HepG2 (cell line): ENCODE measurements around the gene NSUN2. TPM values are rescaled to one million over a fixed set of nuclear protein-coding genes. Genes with fewer than 3 reads are reported as not detected.
A peak's percentile ranks its signal among the peaks of the same experiment; 100 is the strongest.

Experiments
- ATAC-seq: fragments of 200-7000 bp; cut with Tn5 transposase; 3 replicates; pipeline ENCODE4 v1.9.1; 2020; ENCODE audit warnings: mild to moderate bottlenecking, moderate library complexity
- Bru-seq: library from RNA; stranded (reverse); fragments of 400-500 nt; gene quantifications from one replicate; lab custom pipeline; 2021; lab: Mats Ljungman, UMichigan
- BruChase-seq, 2 experiments: library from RNA; stranded (reverse); fragments of 400-500 nt; gene quantifications; one replicate each; lab custom pipeline; 2021; lab: Mats Ljungman, UMichigan
- BruUV-seq: library from RNA; stranded (reverse); fragments of 400-500 nt; replicated peaks from 2 replicates; lab custom pipeline; 2021; lab: Mats Ljungman, UMichigan
- CTCF ChIA-PET: fragments of 300-600 bp; formaldehyde crosslinking; extraction: SDS; loops from one replicate; lab custom pipeline; 2021; ENCODE audit warnings: low total read pairs, inconsistent platforms, low intra/inter-chr PET ratio; lab: Yijun Ruan, JAX
- POLR2A ChIA-PET: fragments of 350-600 bp; sonication (Branson Sonifier 250); formaldehyde crosslinking; loops from one replicate; lab custom pipeline; 2020; ENCODE audit warnings: antibody characterized with exemption, inconsistent platforms; lab: Yijun Ruan, JAX
- DNase-seq: peaks from one replicate; pipeline ENCODE4 v3.0.0-alpha.2; 2015; ENCODE audit warnings: low spot score
- FAIRE-seq: peaks from 3 replicates; lab custom pipeline; 2011; peaks lifted over from hg19 to GRCh38; lab: Jason Lieb, UNC
- H2AFZ ChIP-seq: one replicate; pipeline ENCODE4 v1.6.1; 2011; ENCODE audit warnings: low read length, inconsistent platforms
- H3K27ac ChIP-seq: fragments of 300-600 bp; 3 replicates; pipeline ENCODE4 v1.8.0; 2011; ENCODE audit warnings: mixed run types, mild to moderate bottlenecking, mixed read lengths, low read length, inconsistent platforms; ENCODE audit not compliant: insufficient read depth; ENCODE audit errors: extremely low read length
- H3K27me3 ChIP-seq, 2 experiments: fragments of 200-600 bp in 1 of 2; 2 replicates in 1 of 2; 3 replicates in 1 of 2; pipeline versions ENCODE4 v1.6.0 to v1.8.0; 2011; ENCODE audit warnings: low read length in 2 of 2, mild to moderate bottlenecking in 2 of 2, moderate library complexity in 2 of 2, inconsistent platforms in 1 of 2; ENCODE audit not compliant: insufficient read depth in 2 of 2, control insufficient read depth in 1 of 2
- H3K36me3 ChIP-seq, 2 experiments: fragments of 200-600 bp in 1 of 2; replicated peaks in 1 of 2; 2 replicates in 1 of 2; 3 replicates in 1 of 2; pipeline versions ENCODE4 v1.5.1 to v1.8.0; 2011; ENCODE audit warnings: low read length in 2 of 2, inconsistent platforms in 1 of 2; ENCODE audit not compliant: insufficient read depth in 2 of 2, control insufficient read depth in 1 of 2
- H3K4me1 ChIP-seq: 2 replicates; pipeline ENCODE4 v1.5.1; 2012; ENCODE audit warnings: low read length, inconsistent platforms; ENCODE audit not compliant: insufficient read depth
- H3K4me2 ChIP-seq: 2 replicates; pipeline ENCODE4 v1.6.0; 2011; ENCODE audit warnings: low read depth, low read length, inconsistent platforms
- H3K4me3 ChIP-seq, 3 experiments: fragments of 200-600 bp in 1 of 3; sonication (generic), shearing (Covaris generic) in 1 of 3; replicated peaks in 1 of 3; 2 replicates each; pipeline ENCODE4 v1.5.1; 2011 to 2016; ENCODE audit warnings: low read length in 3 of 3, inconsistent platforms in 2 of 3, low read depth in 2 of 3, mild to moderate bottlenecking in 2 of 3, control low read depth in 1 of 3, mixed read lengths in 1 of 3; ENCODE audit not compliant: insufficient read depth in 1 of 3
- H3K79me2 ChIP-seq: one replicate; pipeline ENCODE4 v1.6.1; 2011; ENCODE audit warnings: low read length, inconsistent platforms; ENCODE audit not compliant: insufficient read depth
- H3K9ac ChIP-seq: 2 replicates; pipeline ENCODE4 v1.6.0; 2011; ENCODE audit warnings: mild to moderate bottlenecking, low read depth, low read length, inconsistent platforms; ENCODE audit not compliant: insufficient read depth
- H3K9me3 ChIP-seq: 2 replicates; pipeline ENCODE4 v1.5.1; 2012; ENCODE audit warnings: mild to moderate bottlenecking, low read length
- H4K20me1 ChIP-seq: 2 replicates; pipeline ENCODE4 v1.6.0; 2011; ENCODE audit warnings: inconsistent platforms, mild to moderate bottlenecking, low read length, moderate library complexity; ENCODE audit not compliant: insufficient read depth
- DNMT3B ChIP-seq: conservative IDR thresholded peaks from 2 replicates; pipeline ENCODE4 v1.6.1; 2016; ENCODE audit warnings: missing biosample characterization, control low read depth
- FOXK1 ChIP-seq: sonication (generic); formaldehyde crosslinking; IDR thresholded peaks from 2 replicates; pipeline ENCODE4 v1.4.0; 2020; ENCODE audit warnings: low read depth, missing genetic modification reagents, borderline replicate concordance
- GABPB1 ChIP-seq: IDR thresholded peaks from 2 replicates; pipeline ENCODE4 v1.6.1; 2016; ENCODE audit warnings: mild to moderate bottlenecking, missing genetic modification reagents, moderate library complexity, missing compliant biosample characterization
- KDM2A ChIP-seq: sonication (generic); formaldehyde crosslinking; IDR thresholded peaks from 2 replicates; pipeline ENCODE4 v1.4.0; 2020; ENCODE audit warnings: low read depth, missing genetic modification reagents, borderline replicate concordance
- MXD1 ChIP-seq: sonication (generic); formaldehyde crosslinking; IDR thresholded peaks from 2 replicates; pipeline ENCODE4 v1.4.0; 2020; ENCODE audit warnings: mild to moderate bottlenecking, missing genetic modification reagents
- SP140L ChIP-seq: sonication (generic); formaldehyde crosslinking; IDR thresholded peaks from 2 replicates; pipeline ENCODE4 v1.4.0; 2020; ENCODE audit warnings: missing genetic modification reagents, borderline replicate concordance
- ZNF18 ChIP-seq: sonication (generic); formaldehyde crosslinking; IDR thresholded peaks from 2 replicates; pipeline ENCODE4 v1.8.0; 2022; ENCODE audit warnings: mild to moderate bottlenecking, missing genetic modification reagents; ENCODE audit not compliant: insufficient replicate concordance
- ZNF687 ChIP-seq: sonication (generic); formaldehyde crosslinking; IDR thresholded peaks from 2 replicates; pipeline ENCODE4 v1.5.1; 2020; ENCODE audit warnings: mild to moderate bottlenecking, missing genetic modification reagents, moderate library complexity
- ZNF713 ChIP-seq: sonication (generic); formaldehyde crosslinking; IDR thresholded peaks from 2 replicates; pipeline ENCODE4 v1.4.0; 2020; ENCODE audit warnings: mild to moderate bottlenecking, missing genetic modification reagents
- ZSCAN29 ChIP-seq: sonication (generic); formaldehyde crosslinking; conservative IDR thresholded peaks from 2 replicates; pipeline ENCODE4 v1.4.0; 2020; ENCODE audit warnings: mild to moderate bottlenecking, missing genetic modification reagents
- WGBS: methylation state at CpG from one replicate; pipeline ENCODE4 v1.1.6; 2017; ENCODE audit warnings: low lambda C conversion rate; 5-methylcytosine and 5-hydroxymethylcytosine counted together
- in situ Hi-C: cut with HindIII; loops from 2 replicates; pipeline ENCODE4 v1.10.0; 2017; ENCODE audit warnings: low pct_unique_long_range_greater_than_20kb; ENCODE audit not compliant: extremely low pct_ligation_motif_present
- intact Hi-C: fragments of 100-400 bp; cut with micrococcal nuclease; formaldehyde crosslinking; loops from one replicate; pipeline ENCODE4 v1.10.0; 2022; ENCODE audit not compliant: unreplicated experiment
- long read RNA-seq, 2 experiments: library from RNA in 1 of 2; library from polyadenylated mRNA in 1 of 2; stranded (forward) in 1 of 2; unstranded in 1 of 2; transcript quantifications; one replicate each; pipeline ENCODE4 v2.0.0, GENCODE V29; 2019 to 2022
- polyA minus RNA-seq, 3 experiments: library from RNA; depleted of rRNA, polyadenylated mRNA; stranded (reverse); fragments of >200 nt; gene quantifications; 2 replicates each; pipeline ENCODE4 v1.2.3, GENCODE V29; 2011; ENCODE audit warnings: low replicate concordance in 1 of 3
- polyA plus RNA-seq, 8 experiments: library from polyadenylated mRNA; depleted of rRNA in 3 of 8; stranded (reverse) in 7 of 8; unstranded in 1 of 8; fragments of >200 nt; fragmentation: Illumina TruSeq in 4 of 8; extraction: Trizol in 4 of 8; gene quantifications; 2 replicates each; pipeline versions ENCODE4 v1.2.1 to v1.2.3, GENCODE V29; 2011 to 2016; ENCODE audit warnings: low read depth in 4 of 8, missing spikeins in 1 of 8, mixed read lengths in 1 of 8; ENCODE audit not compliant: insufficient read depth in 1 of 8
- total RNA-seq, 5 experiments: library from RNA; depleted of rRNA; stranded (reverse); fragments of >200 nt; fragmentation: Illumina TruSeq; extraction: Trizol; gene quantifications; 2 replicates each; pipeline ENCODE4 v1.2.3, GENCODE V29; 2016; ENCODE audit warnings: low read depth in 1 of 5

NSUN2 gene
- total RNA-seq (2016; rRNA removed; fragmentation: Illumina TruSeq; extraction: Trizol): 69.1 and 71.4 TPM in 2 replicates
- total RNA-seq (2016; cell fraction: cytosol; rRNA removed; fragmentation: Illumina TruSeq; extraction: Trizol; ENCODE audit: low read depth): 12.3 and 15.9 TPM in 2 replicates
- 58.5 and 66.7 TPM in 2 replicates for total RNA-seq (2016; cell fraction: insoluble cytoplasmic fraction; rRNA removed; fragmentation: Illumina TruSeq; extraction: Trizol)
- total RNA-seq (2016; cell fraction: membrane; rRNA removed; fragmentation: Illumina TruSeq; extraction: Trizol): 16.2 and 18.1 TPM in 2 replicates
- 50.6 and 60.7 TPM in 2 replicates for total RNA-seq (2016; cell fraction: nucleus; rRNA removed; fragmentation: Illumina TruSeq; extraction: Trizol)
- 51.7 and 52.1 TPM in 2 replicates for polyA plus RNA-seq (2011; rRNA removed)
- 24.9 and 27.2 TPM in 2 replicates for polyA plus RNA-seq (2011; cell fraction: cytosol; rRNA removed)
- 138 and 148 TPM in 2 replicates for polyA plus RNA-seq (2011; cell fraction: nucleus; rRNA removed)
- polyA plus RNA-seq (2012): 44.6 and 48.0 TPM in 2 replicates
- polyA plus RNA-seq (2016; cell fraction: cytosol; fragmentation: Illumina TruSeq; extraction: Trizol; ENCODE audit: low read depth): 2.3 and 3.1 TPM in 2 replicates
- polyA plus RNA-seq (2016; cell fraction: insoluble cytoplasmic fraction; fragmentation: Illumina TruSeq; extraction: Trizol; ENCODE audit: low read depth): 59.3 and 62.8 TPM in 2 replicates
- 7.1 and 8.4 TPM in 2 replicates for polyA plus RNA-seq (2016; cell fraction: membrane; fragmentation: Illumina TruSeq; extraction: Trizol; ENCODE audit: low read depth)
- polyA plus RNA-seq (2016; cell fraction: nucleus; fragmentation: Illumina TruSeq; extraction: Trizol; ENCODE audit: insufficient read depth, low read depth): 140 and 147 TPM in 2 replicates
- polyA minus RNA-seq (2011; rRNA and poly(A)+ RNA removed; ENCODE audit: low replicate concordance): 25.9 and 113 TPM in 2 replicates
- 17.2 and 20.0 TPM in 2 replicates for polyA minus RNA-seq (2011; cell fraction: cytosol; rRNA and poly(A)+ RNA removed)
- polyA minus RNA-seq (2011; cell fraction: nucleus; rRNA and poly(A)+ RNA removed): 82.3 and 82.4 TPM in 2 replicates
- percentile 93 among the genes with signal in this experiment for Bru-seq, nascent RNA
- percentile 96 among the genes with signal in this experiment for BruChase-seq, experiment 1, labeled RNA remaining after a 6-hour chase
- percentile 95 among the genes with signal in this experiment for BruChase-seq, experiment 2, labeled RNA remaining after a 2-hour chase
- long read RNA-seq, experiment 1, transcript NSUN2-201 (19 exons, 3,303 nt): major isoform, 22 of 40 reads
- long read RNA-seq, experiment 1, partial matches to known transcripts: 7 of 40 reads
- long read RNA-seq, experiment 1, other reads (novel, unspliced or antisense): 9 of 40 reads
- long read RNA-seq, experiment 2, transcript NSUN2-201 (19 exons, 3,303 nt): major isoform, 38 of 95 reads
- long read RNA-seq, experiment 2, partial matches to known transcripts: 24 of 95 reads
- long read RNA-seq, experiment 2, other reads (novel, unspliced or antisense): 29 of 95 reads

GRCh38 chr5:6632888-6633468 lies at the start of gene NSUN2, which contains the start of gene SRD5A1:
Gene NSUN2 (minus strand): TSS chr5:6633044. CDS start chr5:6632979, 65 bp downstream.
Gene SRD5A1 (plus strand): TSS chr5:6633440. CDS start chr5:6633577, 137 bp downstream.
- Histone ChIP-seq H3K79me2 (peaks cover 49% of the 10 kb centered on the region), H3K4me1 (peaks cover 63% of the 10 kb centered on the region), H3K4me2 (peak within 1 kb of the TSS; percentile 81), H2AFZ (peak within 1 kb of the TSS; percentile 88), H3K4me3 (peak within 1 kb of the TSS; percentile 90 to 98 (median 94)), H4K20me1 (peaks cover 4% of the 10 kb centered on the region; the same call in 1 of the 2 replicates), H3K9me3 (no peaks in the 10 kb centered on the region), H3K9ac (peak within 1 kb of the TSS; percentile 97), H3K27me3 (no peaks in the 10 kb centered on the region; a peak in 1 of 5 replicates), H3K27ac (peak within 1 kb of the TSS; percentile 97), H3K36me3 (peaks cover 0 to 23% of the 10 kb centered on the region in 2 experiments; a peak in 4 of 5 replicates)
- 2% methylated on average over 28 of the region's 66 CpGs for WGBS
- intact Hi-C loops (loop anchor here (1.0 to 5.0 kb wide), 4 partner anchors 83 to 1239 kb away; no protein-coding TSS in a partner anchor), in situ Hi-C loops (loop anchor here (5.0 kb wide), 1 partner anchor 79 kb away; the partner anchor contains the start of gene TENT4A)
- DNase-seq (peak; percentile 81), FAIRE-seq (no peak), ATAC-seq (peak; percentile 88)
- ChIA-PET CTCF (no interaction called here), POLR2A (interaction anchor here (0.7 to 1.6 kb wide), 7 partner anchors 9 to 1282 kb away, joined by 3 to 13 read pairs (median 3); partner anchors contain the start of genes ICE1 and TENT4A)
- no TSS peak for BruUV-seq
- TF ChIP-seq SP140L (CRISPR knock-in tag) (no peak), MXD1 (CRISPR knock-in tag) (peak; percentile 94; the same call in 1 of the 2 replicates), FOXK1 (CRISPR knock-in tag) (peak; percentile 32; the same call in 1 of the 2 replicates), DNMT3B (CRISPR knock-in tag) (no peak), ZNF687 (peak; percentile 76; the same call in 1 of the 2 replicates), ZNF18 (CRISPR knock-in tag) (peak; percentile 65), GABPB1 (CRISPR knock-in tag) (peak; percentile 95), ZSCAN29 (no peak), KDM2A (CRISPR knock-in tag) (peak; percentile 48; the same call in 1 of the 2 replicates), ZNF713 (CRISPR knock-in tag) (no peak)
